C4-2B (cell line): ENCODE results near the gene CLEC14A.

ENCODE experiments used
- ZFX ChIP-seq: fragments of 450-650 bp; IDR thresholded peaks from 2 replicates; pipeline ENCODE4 v1.6.1; 2017
- TF ChIP-seq, protein P1 (sequence below): fragments of 450-650 bp; conservative IDR thresholded peaks from 2 replicates; pipeline ENCODE4 v1.5.1; 2017; ENCODE audit warnings: mild to moderate bottlenecking

DNA sequence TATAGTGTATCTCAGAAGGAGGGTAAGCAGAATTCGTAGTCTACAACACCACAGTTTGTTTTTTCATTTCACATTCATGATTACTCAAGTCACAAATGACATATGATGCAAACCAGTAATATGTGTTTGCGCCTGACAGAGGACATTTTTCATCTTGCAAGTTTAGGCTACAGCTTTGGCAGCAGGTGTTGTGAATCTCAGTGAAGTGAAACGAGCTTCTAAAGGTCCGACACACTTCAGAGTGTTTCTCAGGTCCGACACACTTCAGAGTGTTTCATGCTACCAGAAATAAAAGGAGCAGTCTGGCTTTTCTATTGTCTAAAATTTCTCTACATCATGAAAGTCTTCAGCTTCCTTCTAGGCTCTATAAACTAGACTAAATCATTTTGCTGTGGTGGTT is 22.7 kb downstream of the CLEC14A start:
- TF ChIP-seq, protein P1, sequence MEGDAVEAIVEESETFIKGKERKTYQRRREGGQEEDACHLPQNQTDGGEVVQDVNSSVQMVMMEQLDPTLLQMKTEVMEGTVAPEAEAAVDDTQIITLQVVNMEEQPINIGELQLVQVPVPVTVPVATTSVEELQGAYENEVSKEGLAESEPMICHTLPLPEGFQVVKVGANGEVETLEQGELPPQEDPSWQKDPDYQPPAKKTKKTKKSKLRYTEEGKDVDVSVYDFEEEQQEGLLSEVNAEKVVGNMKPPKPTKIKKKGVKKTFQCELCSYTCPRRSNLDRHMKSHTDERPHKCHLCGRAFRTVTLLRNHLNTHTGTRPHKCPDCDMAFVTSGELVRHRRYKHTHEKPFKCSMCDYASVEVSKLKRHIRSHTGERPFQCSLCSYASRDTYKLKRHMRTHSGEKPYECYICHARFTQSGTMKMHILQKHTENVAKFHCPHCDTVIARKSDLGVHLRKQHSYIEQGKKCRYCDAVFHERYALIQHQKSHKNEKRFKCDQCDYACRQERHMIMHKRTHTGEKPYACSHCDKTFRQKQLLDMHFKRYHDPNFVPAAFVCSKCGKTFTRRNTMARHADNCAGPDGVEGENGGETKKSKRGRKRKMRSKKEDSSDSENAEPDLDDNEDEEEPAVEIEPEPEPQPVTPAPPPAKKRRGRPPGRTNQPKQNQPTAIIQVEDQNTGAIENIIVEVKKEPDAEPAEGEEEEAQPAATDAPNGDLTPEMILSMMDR, result no peak
- TF ChIP-seq ZFX, result no peak
